ENCODE results near the gene USP15.

- TF ChIP-seq CTCF (IDR thresholded peaks at IDR 0.05) (no peak), POLR2AphosphoS5 (IDR thresholded peaks at IDR 0.05) (no peak), POLR2A (IDR thresholded peaks at IDR 0.05) (no peak), EP300 (IDR thresholded peaks at IDR 0.05) (no peak)
Measured at GRCh38 chr12:62335057-62335456, 74.9 kb downstream of the USP15 start.

Data from stomach (tissue), 4 donors.